ENCODE data around the gene HPS4. TPM values are rescaled to one million over a fixed set of nuclear protein-coding genes. Genes with fewer than 3 reads are reported as not detected.

Gene HPS4
- total RNA-seq, 1 donor from 2014 or later: 55.1 TPM

GRCh38 chr22:26525946-26526564 is 42.5 kb upstream of the HPS4 start:
- no peaks in the 10 kb centered on the region for H3K36me3 Mint-ChIP-seq (ENCODE audit: unreplicated experiment)
- peaks cover 4% of the 10 kb centered on the region for H3K27me3 Mint-ChIP-seq (ENCODE audit: unreplicated experiment)
- no peak overlapping the region for H3K27ac Mint-ChIP-seq (ENCODE audit: unreplicated experiment)
- peaks cover 6% of the 10 kb centered on the region for H3K4me1 Mint-ChIP-seq (ENCODE audit: low read depth, unreplicated experiment)
- TF ChIP-seq, protein P1, sequence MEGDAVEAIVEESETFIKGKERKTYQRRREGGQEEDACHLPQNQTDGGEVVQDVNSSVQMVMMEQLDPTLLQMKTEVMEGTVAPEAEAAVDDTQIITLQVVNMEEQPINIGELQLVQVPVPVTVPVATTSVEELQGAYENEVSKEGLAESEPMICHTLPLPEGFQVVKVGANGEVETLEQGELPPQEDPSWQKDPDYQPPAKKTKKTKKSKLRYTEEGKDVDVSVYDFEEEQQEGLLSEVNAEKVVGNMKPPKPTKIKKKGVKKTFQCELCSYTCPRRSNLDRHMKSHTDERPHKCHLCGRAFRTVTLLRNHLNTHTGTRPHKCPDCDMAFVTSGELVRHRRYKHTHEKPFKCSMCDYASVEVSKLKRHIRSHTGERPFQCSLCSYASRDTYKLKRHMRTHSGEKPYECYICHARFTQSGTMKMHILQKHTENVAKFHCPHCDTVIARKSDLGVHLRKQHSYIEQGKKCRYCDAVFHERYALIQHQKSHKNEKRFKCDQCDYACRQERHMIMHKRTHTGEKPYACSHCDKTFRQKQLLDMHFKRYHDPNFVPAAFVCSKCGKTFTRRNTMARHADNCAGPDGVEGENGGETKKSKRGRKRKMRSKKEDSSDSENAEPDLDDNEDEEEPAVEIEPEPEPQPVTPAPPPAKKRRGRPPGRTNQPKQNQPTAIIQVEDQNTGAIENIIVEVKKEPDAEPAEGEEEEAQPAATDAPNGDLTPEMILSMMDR (IDR thresholded peaks at IDR 0.05; ENCODE audit: partially characterized antibody, unreplicated experiment): no peak
- H3K4me3 Mint-ChIP-seq (ENCODE audit: unreplicated experiment): no peak overlapping the region
- DNase-seq: no peak
- peaks cover 2% of the 10 kb centered on the region for H3K9me3 Mint-ChIP-seq (ENCODE audit: unreplicated experiment)

- H3K4me3 Mint-ChIP-seq (ENCODE audit: unreplicated experiment): no peak overlapping the region
- DNase-seq: no peak
- H3K27me3 Mint-ChIP-seq (ENCODE audit: unreplicated experiment): peaks cover 5% of the 10 kb centered on the region
- H3K4me1 Mint-ChIP-seq (ENCODE audit: low read depth, unreplicated experiment): peaks cover 6% of the 10 kb centered on the region
- H3K27ac Mint-ChIP-seq (ENCODE audit: unreplicated experiment): no peak overlapping the region
- peaks cover 2% of the 10 kb centered on the region for H3K9me3 Mint-ChIP-seq (ENCODE audit: unreplicated experiment)
- TF ChIP-seq, protein P1 (IDR thresholded peaks at IDR 0.05; ENCODE audit: partially characterized antibody, unreplicated experiment): no peak
- H3K36me3 Mint-ChIP-seq (ENCODE audit: unreplicated experiment): no peaks in the 10 kb centered on the region
These were observed 41.3 kb upstream of the HPS4 start for GRCh38 chr22:26524870-26525269.

GRCh38 chr22:26522592-26522991 is 39.0 kb upstream of the HPS4 start:
- no peak overlapping the region for H3K4me3 Mint-ChIP-seq (ENCODE audit: unreplicated experiment)
- H3K9me3 Mint-ChIP-seq (ENCODE audit: unreplicated experiment): peaks cover 2% of the 10 kb centered on the region
- H3K27me3 Mint-ChIP-seq (ENCODE audit: unreplicated experiment): peaks cover 1% of the 10 kb centered on the region
- peaks cover 3% of the 10 kb centered on the region for H3K4me1 Mint-ChIP-seq (ENCODE audit: low read depth, unreplicated experiment)
- no peak for DNase-seq
- no peaks in the 10 kb centered on the region for H3K36me3 Mint-ChIP-seq (ENCODE audit: unreplicated experiment)
- TF ChIP-seq, protein P1 (IDR thresholded peaks at IDR 0.05; ENCODE audit: partially characterized antibody, unreplicated experiment): no peak
- no peak overlapping the region for H3K27ac Mint-ChIP-seq (ENCODE audit: unreplicated experiment)

DNA sequence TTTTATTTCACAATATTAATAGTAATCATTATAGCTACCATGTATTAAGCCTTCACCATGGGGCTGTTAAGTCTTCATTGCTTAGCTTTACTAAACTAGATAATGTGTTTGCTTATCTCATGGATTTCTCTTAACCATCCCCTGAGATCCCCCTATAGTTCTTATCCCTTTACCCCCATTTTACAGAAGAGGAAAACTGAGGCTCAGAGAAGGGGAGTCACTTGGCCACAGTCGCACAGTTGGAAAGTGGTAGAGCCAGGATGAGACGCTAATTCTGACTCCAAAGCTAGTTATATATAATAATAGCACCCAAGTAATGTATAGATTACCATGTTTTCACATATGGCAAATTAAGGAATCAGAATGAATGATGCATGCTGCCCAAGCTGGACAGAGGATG is 38.4 kb upstream of the HPS4 start:
- DNase-seq: no peak
- peaks cover 2% of the 10 kb centered on the region for H3K4me1 Mint-ChIP-seq (ENCODE audit: low read depth, unreplicated experiment)
- no peaks in the 10 kb centered on the region for H3K36me3 Mint-ChIP-seq (ENCODE audit: unreplicated experiment)
- TF ChIP-seq, protein P1 (IDR thresholded peaks at IDR 0.05; ENCODE audit: partially characterized antibody, unreplicated experiment): no peak
- H3K4me3 Mint-ChIP-seq (ENCODE audit: unreplicated experiment): no peak overlapping the region
- no peak overlapping the region for H3K27ac Mint-ChIP-seq (ENCODE audit: unreplicated experiment)
- H3K9me3 Mint-ChIP-seq (ENCODE audit: unreplicated experiment): peaks cover 1% of the 10 kb centered on the region
- peaks cover 1% of the 10 kb centered on the region for H3K27me3 Mint-ChIP-seq (ENCODE audit: unreplicated experiment)

DNA sequence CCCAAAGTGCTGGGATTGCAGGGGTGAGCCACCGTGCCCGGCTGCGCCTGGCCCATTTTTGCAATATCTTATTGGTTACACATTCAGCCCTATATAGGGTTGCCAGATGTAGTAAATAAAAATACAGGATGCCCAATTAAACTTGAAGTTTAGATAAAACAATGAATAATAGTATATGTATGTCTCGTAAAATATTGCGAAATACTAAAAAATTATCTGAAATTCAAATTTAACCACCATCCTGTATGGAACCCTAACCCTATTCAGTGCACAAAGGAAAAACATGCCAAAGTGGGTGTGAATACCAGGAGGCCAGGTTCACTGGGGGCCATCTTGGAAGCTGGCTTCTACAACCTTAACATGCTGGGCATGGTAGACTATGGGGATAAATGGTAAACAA is 33.8 kb upstream of the HPS4 start:
- TF ChIP-seq, protein P1 (IDR thresholded peaks at IDR 0.05; ENCODE audit: partially characterized antibody, unreplicated experiment): no peak
- H3K27me3 Mint-ChIP-seq (ENCODE audit: unreplicated experiment): peaks cover 1% of the 10 kb centered on the region
- DNase-seq: no peak
- H3K27ac Mint-ChIP-seq (ENCODE audit: unreplicated experiment): no peak overlapping the region
- peaks cover 8% of the 10 kb centered on the region for H3K4me1 Mint-ChIP-seq (ENCODE audit: low read depth, unreplicated experiment)
- no peaks in the 10 kb centered on the region for H3K36me3 Mint-ChIP-seq (ENCODE audit: unreplicated experiment)
- H3K9me3 Mint-ChIP-seq (ENCODE audit: unreplicated experiment): no peaks in the 10 kb centered on the region
- H3K4me3 Mint-ChIP-seq (ENCODE audit: unreplicated experiment): no peak overlapping the region
